Articular chondrocyte of knee joint (primary cell): ENCODE results near the gene CKLF. TPM values are rescaled to one million over a fixed set of nuclear protein-coding genes. Genes with fewer than 3 reads are reported as not detected.

Experiments
- small RNA-seq: library from RNA; depleted of rRNA; stranded (forward); fragments of <200 nt; gene quantifications from one replicate; pipeline ENCODE3, GENCODE V24; 2012
- total RNA-seq: library from RNA; depleted of rRNA; stranded (reverse); fragments of >200 nt; gene quantifications from 2 replicates; pipeline ENCODE4 v1.2.3, GENCODE V29; 2012

CKLF gene
- total RNA-seq = 43.5 and 47.5 TPM in 2 replicates

GRCh38 chr16:66552286-66553177 is at the start of gene CKLF:
CKLF (plus strand) TSS chr16:66552576; CDS start chr16:66552716, 140 bp downstream.

GRCh38 chr16:66549284-66550131 is 2.9 kb upstream of the CKLF start, which contains the start of gene TK2:
TK2 (minus strand) TSS chr16:66550122; CDS start chr16:66550061, 61 bp downstream.

GRCh38 chr16:66566051-66566901 is 13.9 kb downstream of the CKLF start, which contains the start of gene CMTM1:
CMTM1 (plus strand) TSS chr16:66566439; CDS start chr16:66566514, 75 bp downstream.

GRCh38 chr16:66578651-66579531 is 26.5 kb downstream of the CKLF start, which contains the start of gene CMTM2:
CMTM2 (plus strand) TSS chr16:66579463; CDS start chr16:66579608, 145 bp downstream.

GRCh38 chr16:66604376-66605176 is 52.2 kb downstream of the CKLF start, which contains the start of gene CMTM3:
CMTM3 (plus strand) TSS chr16:66604704; CDS start chr16:66604806, 102 bp downstream.

Small RNAs within 50 kb of the gene (small RNA-seq; reads per million reads assigned to genes)
- gene CKLF-CMTM1 = not detected

Other genes starting within 250 kb of the CKLF start
- 0.26 and 1.9 TPM in 2 replicates for gene CDH5, start 185.9 kb upstream of the CKLF start, total RNA-seq
- gene BEAN1, start 125.3 kb upstream of the CKLF start, total RNA-seq = under 0.01 and 0.11 TPM in 2 replicates
- 57.0 and 67.9 TPM in 2 replicates for gene TK2, start 2.5 kb upstream of the CKLF start, total RNA-seq
- 1.6 and 2.1 TPM in 2 replicates for gene CMTM1, start 13.9 kb downstream of the CKLF start, total RNA-seq
- not detected in 2 replicates for gene CMTM2, start 26.9 kb downstream of the CKLF start, total RNA-seq
- 17.4 and 19.7 TPM in 2 replicates for gene CMTM3, start 52.1 kb downstream of the CKLF start, total RNA-seq
- 24.3 and 24.7 TPM in 2 replicates for gene CMTM4, start 144.2 kb downstream of the CKLF start, total RNA-seq
- 120 and 149 TPM in 2 replicates for gene DYNC1LI2, start 199.0 kb downstream of the CKLF start, total RNA-seq
- gene TERB1, start 249.0 kb downstream of the CKLF start, total RNA-seq = 0.13 and 0.22 TPM in 2 replicates